HG03565 (cell line): ENCODE results near the gene UBASH3B.

Experiments
- ATAC-seq: cut with Tn5 transposase; IDR thresholded peaks from one replicate; pipeline ENCODE4 v1.9.1; 2021; ENCODE audit warnings: mild to moderate bottlenecking, moderate library complexity; ENCODE audit not compliant: unreplicated experiment

Gene UBASH3B

DNA sequence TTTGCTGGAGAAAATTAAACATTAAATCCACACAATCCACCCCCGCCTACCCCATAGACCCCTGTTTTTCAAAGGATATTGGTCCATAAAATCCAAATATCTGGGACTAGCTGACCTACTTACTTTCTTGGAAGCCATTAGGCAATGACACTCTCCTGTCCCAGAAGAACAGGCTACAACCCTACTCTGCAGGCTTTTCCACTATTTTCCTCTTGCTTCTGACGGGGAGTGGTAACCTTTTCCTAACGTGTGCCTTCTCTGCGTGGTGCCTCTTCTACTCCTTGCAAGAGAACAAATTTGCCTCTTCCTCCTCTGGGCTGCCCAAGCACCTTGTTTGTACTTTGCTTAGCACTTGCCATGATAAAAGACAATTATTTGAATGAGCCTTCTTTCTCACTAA is 51.6 kb downstream of the UBASH3B start:
- no peak for ATAC-seq

DNA sequence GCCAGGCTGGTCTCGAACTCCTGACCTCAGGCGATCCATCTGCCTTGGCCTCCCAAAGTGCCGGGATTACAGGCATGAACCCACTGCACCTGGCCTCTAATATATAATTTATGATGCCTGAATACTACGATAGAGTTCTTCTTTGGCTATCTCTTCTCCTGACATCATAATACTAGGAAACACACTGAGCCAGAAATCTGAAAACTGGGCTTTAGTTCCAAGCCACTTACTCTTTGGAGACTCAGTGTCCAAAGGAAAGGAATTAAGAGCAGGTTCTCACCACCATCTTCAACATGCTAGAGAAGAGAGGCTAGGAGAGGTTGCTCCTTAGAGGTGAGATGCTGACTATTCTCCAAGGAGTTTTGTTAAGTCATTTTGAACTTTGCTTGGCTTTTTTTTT is 52.4 kb downstream of the UBASH3B start:
- no peak for ATAC-seq

DNA sequence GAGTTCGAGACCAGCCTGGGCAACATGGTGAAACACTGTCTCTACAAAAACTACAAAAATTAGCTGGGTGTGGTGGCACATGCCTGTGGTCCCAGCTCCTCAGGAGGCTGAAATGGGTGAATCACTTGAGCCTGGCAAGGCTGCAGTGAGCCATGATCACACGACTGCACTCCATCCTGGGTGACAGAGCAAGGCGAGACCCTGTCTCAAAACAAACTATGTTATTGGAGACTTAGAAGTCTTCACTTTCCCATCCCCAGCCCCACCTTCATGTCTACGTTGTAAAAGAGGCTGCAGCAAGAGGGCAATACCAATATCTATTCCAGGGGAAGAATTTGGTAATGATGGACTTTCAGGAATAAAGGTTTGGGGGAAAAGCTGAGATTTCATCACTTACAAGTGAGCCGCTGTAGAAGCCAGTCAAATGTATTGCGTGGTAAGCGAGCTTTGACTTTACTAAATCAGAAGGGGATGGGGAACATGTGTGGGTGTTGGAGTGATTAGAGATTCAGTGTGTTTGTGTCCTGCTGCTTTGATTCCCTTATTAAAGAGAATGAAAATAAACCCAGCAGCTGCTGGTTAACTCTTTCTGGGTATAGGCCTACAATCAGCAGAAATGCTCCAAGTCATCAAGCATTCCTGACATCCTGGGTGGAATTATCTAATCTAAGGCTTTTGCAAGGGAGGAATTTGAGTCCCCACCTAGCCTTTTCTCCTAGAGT is 53.7 kb downstream of the UBASH3B start:
- no peak for ATAC-seq

DNA sequence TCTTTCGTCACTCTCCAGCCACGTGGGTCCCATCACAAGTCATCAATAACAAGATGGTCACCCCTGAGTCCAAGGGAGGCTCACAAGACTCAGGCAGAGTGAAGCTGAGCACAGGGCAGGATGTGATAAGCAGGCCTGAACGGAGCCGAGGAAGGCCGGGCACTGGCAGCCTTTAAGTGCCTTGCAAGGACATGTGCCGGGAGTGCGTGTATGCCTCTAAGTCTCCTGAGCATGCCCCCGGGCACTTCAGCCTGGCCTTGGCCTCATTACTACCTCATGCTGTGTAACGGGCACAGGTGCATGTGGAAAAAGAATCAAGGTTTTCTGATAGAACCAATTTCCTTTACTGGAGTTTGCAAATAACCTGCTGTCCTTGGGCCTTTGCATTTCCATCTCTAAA is 55.8 kb downstream of the UBASH3B start:
- ATAC-seq, result no peak

DNA sequence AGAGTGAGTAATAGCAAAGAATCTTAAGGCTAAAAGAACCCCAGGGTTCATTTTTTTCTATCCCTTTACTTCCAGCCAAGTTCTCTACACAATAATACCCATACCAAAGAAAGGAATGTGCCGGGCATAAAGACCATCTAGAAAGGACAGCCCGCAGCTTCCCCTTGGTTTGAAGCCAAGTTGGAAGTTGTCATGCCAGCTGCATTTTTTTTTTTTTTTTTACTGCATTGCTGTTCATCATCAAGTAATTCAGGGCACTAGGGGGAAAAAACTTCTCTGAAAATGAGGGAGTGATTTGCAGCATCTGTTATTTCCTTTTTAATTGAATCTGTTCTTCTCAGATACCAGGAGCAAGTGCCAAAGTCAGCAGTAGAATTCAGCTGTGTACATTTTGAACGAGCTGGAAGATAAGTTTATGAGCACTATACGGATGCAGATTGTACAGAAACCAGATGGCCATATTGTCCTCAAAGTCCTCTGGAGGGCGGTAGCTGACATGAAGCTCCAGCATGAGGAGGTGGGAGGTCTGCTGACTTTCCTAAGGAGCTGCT is 56.4 kb downstream of the UBASH3B start:
- no peak for ATAC-seq

DNA sequence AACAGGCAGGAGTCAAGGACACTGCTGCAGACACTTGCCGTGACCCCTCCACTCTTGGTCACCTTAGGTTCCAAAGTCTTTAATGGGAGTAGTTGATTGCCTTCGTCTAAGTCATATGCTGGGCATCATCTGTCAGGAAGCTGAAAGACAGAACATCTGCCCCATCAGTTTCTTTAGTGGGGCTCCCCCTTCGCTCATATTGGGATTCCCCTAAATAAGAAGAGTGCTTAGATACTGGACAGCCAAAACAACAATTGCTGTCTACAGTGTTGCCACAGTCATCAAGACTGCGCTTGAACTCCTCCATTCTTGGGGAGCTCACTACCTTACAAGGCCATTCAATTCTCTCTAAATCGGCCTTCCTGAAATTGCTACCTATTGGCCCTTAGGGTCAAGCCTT is 58.5 kb downstream of the UBASH3B start:
- ATAC-seq, result no peak

DNA sequence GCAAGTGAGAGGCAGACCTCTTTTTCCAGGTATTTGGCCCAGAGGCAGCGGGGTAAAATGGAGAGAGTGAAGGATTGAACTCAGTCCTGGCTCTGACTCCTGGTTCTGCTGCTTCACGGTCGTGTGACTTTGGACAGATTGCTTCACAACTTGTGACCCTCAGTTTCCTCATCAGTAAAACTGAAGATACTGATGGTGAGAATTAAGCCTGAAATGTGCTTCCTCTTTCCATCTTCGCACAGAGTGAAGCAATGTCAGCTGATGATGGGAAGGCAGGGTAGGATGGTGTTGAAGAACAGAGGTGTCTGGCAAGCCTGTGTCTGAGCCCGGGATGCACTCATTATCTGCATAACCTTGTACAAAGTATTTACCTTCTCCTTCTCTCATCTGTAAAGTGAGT is 59.0 kb downstream of the UBASH3B start:
- ATAC-seq, result no peak

DNA sequence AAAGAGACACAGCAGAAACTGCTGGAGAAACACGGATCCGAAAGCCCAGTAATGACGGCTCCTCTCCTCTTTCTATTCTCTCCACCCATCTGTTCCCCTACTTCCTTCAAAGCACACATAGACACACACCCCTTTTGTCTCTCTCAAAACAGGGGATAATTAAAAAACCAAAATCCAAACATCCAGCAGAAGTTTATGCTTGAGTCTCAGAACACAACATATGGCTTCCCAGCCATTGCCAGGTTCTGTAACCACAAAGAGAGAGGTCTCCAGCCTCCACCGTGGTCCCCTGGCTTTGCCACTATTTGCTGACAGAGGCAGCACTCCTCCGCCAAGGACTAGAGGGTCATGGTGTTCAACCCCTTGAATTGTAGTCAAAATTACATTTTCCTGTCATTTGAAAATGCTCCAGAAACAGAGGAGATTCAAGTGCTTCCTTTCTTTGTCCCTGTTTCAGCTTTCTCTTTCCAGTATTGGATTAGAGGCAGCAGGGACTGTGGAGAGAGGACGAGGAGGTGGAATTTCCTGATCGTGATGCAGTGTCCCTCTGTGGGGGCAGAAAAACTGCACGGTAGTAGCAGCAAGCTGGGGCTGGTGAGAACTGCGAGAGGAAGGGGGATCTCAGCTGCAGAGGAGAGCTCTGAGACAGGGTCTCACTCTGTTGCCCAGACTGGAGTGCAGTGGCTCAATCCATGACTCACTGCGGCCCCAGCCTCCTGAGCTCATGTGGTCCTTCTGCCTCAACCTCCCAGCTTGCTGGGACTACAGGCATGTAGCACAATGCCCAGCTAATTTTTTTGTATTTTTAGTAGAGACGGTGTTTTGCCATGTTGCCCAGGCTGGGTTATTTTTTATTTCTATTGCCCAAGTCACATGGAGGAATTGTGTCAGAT is 60.3 kb downstream of the UBASH3B start:
- no peak for ATAC-seq

DNA sequence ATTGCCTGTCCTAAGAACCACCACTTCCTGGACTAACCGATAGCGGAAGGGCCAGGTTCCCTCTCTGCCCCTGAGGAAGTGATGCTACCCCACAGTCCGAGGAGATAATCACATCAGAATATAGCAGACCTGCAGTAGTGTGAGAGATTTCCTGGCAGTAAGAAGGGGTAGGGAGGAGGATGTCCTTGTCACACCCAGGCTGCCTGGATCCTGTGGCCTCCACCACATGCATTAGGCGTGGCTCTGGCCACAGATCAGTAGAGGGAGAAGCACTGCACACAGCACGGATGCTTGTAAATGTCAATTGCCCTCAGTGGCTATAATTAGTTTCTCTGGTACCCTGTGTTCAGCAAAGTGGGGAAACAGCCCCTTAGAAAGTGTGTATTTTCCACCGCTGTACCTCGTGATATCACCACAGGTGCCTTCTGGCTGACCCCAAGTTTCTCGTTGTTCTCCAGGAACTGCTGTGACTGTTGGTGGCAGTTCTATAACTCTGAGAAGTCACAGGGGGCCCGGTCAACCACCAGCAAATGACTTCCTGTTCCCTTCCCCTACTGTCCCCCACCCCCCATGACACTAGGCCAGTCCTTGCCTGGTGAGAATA is 61.8 kb downstream of the UBASH3B start:
- peak; percentile 83 for ATAC-seq

DNA sequence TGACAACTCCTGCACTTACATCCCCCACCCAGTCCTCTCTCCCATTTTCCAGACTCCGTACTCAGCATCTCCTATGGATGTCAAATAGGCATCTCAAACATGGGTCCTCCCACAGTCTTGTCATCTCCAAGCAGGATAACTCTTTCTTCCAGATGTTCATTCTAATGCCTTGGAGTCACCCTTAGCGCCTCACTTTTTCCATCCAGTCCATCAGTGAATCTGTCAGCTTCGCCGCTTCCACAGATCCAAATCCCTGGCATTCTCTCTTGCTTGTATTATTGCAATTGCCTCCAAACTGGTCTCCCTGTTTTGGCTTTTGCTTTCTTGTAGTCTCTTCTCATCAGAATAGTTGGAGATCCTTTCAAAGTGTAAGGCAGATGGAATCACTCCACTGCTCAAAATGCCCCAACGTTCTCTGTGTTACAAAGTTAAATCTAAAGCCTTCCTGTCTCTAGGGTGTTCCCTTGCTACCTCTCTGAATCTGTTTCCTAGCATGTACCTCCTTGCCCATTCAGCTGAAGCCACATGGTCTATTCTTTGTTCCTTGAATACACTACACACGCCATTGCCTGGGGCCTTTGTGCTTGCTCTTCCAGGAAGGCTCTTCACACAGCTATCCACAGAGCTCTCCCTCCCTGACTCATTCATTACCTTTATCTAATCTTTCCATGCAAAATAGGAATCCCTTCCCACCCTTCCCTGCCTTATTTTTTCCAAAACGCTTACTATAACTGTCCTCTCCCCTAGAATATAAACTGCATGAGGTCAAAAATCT is 64.8 kb downstream of the UBASH3B start:
- no peak for ATAC-seq

DNA sequence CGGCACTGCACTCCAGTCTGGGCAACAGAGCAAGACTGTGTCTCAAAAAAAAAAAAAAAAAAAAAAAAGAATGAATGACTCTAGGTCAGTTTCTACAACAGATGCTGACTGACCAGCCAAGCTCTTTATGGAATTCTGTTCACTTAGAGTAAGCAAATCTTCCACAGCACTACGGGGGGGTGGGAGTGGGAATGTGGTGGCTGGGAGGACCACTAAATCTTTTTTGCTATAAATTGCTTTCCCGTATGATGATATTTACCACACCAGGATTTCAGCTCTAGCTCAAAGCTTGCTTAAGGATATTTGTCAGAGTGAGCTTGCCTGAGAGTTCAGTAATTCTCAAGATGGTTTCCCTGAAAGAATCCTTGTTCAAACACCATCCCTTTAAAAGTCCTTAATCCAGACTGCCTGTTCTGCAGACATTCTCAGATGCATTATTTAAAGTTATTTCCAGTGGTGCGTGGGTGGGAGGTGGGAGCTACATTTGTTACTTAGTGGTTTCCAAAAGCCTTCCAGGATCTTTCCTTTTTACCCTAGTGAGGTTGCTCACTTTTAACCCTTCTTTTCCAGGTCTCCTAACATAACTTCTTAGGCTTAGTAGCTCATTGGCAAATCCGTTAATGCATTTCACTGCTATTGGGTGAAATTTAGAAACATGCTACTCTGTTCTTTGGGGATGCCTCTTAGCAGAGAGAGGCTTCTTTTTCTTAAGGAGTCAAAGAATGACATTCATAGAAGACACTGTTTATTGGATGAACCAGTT is 65.9 kb downstream of the UBASH3B start:
- ATAC-seq, result no peak

DNA sequence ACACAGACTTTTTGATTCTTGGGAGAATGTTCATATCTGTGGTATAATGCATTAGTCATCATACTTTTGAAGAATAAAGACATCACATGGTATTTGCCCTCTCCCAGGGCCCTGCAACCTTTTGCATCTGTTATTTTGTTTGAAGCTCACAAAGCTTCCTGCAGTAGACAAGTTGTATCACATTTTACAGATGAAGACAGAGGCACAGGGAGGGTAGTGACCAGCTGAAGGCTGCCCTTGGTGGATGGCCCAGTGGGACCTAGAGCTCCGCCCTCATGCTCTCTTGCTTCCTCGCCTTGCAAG is 66.4 kb downstream of the UBASH3B start:
- no peak for ATAC-seq

DNA sequence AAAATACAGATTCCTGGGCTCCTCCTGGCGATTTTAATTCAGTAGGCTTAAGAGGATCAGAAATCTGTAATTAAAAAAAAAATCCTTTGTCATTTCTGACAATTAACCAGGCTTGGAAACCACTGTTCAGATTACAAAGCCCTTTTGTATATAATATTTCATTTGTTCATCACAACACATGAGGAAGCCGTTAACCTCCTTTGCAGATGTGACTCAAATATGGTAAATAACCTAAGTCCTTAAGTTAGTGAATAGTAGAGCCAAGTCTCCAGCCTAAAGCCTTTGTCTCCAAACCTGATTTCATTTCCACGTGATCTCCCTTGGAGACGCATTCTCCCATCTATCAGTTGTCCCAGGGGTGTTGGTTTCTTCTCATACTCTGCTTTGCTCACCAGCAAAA is 67.6 kb downstream of the UBASH3B start:
- no peak for ATAC-seq

DNA sequence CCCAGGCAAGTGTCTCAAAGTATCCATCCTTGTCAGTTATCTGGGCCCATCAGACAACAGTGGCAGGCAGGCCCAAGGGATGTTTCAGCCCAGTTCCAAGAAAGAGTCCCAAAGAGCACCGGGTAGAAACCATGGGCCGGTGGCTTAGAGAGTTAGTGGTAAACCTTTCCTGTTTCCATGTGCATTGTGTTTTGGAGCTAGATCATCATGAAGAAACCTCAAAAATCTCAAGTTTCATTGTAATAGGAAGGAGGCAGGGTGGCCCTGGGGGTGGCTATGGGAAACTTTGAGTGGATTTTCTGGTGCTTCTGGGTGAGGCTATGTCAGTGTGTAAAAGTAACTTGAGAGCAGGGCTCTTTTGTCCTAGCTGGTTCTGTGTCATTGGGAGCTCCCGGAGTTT is 68.1 kb downstream of the UBASH3B start:
- ATAC-seq, result no peak

DNA sequence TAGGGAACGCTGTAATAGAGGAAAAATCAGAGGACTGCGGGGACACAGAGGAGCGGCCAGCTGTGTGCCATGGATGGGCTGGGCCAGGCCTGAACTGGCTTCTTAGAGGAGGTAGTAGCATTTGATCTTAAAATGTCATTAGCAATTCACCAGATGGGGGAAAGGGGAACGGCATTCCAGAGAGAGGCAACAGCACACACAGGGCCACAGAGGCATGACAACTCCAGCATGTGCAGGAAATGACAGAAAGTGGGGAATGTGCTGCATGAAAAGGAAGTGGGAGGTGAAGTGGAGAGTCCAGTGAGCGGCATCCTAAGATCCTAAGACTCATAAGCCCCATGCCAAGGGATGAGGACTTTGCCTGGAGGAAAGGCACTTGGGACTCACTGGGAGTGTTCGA is 69.0 kb downstream of the UBASH3B start:
- no peak for ATAC-seq

DNA sequence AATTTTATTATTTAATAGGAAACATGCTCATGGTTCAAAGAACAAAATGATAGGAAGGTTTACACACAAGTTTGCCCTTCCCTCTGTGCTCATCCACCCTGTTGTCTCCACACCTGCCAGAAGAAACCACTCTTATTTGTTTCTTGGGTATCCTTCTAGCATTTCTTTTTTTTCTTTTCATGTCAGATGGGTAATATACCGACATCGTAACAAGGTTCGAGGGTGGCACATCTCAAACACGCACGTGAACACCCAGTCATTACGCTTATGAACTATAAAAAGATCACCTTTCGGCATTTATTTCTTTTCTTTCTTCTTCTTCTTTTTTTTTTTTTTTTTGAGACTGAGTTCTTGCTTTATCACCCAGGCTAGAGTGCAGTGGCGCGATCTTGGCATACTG is 70.5 kb downstream of the UBASH3B start:
- ATAC-seq, result no peak

DNA sequence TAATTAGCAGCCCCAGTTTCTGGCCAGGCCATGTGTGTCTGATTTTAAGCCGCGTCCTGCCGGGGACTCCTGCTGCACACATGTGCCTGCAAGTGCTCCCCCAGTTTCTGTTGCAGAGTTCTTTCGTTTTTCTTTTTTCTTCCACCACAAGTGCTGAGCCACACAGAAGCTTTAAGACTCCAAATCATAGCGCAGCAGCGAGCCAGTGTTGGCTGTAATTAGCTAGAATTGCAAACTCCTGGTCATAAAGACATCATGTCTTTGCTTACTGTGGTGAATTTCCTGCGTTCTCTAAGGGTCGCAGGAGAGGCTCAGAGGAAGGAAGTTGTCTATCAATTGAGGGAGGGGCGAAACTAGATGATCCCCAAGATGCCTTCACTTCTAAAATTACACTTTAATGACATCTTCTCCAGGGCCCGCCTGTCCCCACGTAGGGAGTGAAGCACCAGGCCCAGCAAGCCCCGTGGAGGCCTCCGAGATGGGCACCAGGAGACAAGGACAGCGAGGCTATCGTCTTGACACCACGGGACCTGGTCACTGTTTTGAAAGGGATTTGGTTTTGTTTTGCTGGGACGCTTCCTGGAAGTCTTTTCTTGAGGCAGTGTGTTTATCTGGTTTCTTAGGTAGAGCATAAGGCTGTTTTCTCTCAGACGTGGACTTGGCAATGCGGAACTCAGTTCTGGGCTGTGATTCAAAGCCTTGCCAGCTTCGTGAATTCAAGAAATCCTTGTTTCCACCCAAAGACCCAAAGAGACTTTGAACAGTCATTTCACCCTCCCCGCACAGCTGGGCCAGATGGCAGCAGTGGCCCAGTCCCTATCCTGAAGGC is 71.8 kb downstream of the UBASH3B start:
- no peak for ATAC-seq

DNA sequence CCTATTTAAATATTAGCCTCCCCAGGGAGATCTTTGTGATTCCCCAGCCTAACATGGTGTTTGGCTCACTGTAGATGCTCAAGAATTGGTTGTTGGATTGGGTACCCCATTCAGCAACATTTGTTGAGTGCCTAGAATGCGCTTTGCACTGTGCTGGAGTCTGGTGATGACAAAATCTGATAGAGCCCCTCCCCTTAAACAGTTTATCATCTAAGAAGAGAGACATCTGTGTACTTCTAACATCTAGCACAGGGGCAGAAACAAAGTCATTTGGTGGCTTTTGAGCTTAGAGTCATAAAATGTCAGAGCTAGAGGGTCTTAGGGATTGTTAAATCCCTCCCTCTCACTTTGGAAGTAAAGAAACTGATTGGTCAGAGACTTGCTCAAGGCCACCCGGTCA is 73.0 kb downstream of the UBASH3B start:
- ATAC-seq, result no peak

DNA sequence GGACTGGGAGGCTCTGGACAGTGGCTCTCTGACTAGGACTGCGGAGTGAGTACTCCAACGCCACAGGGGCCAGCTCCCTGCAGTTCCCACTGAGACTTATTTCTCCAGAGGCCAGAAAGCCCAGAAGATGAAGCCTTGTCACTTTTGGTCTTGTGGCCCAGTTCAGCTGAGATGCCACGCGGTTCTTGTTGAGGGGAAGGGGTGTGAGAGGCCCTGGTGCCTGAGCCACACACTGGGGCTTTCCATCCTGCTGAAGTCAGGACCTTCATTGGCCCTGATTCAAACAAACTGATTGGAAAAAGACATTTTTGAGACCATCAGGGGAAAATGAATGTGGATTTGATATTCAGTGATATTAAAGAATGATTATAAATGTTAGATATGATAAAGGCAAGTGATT is 73.6 kb downstream of the UBASH3B start:
- ATAC-seq, result no peak
